GM20431 (cell line): Measurements from ENCODE around the gene ASB7.
"Not testable (repeated sequence)": the region's sequence is repeated elsewhere in the genome, so short reads cannot be mapped to it uniquely, and the experiment has no call there.

Experiments
- in situ Hi-C: fragments of 300-500 bp; cut with MseI, MboI; formaldehyde crosslinking; loops from one replicate; pipeline ENCODE4 v1.15.0; 2020; ENCODE audit warnings: low sequenced_read_pairs; ENCODE audit not compliant: unreplicated experiment

Gene ASB7

DNA sequence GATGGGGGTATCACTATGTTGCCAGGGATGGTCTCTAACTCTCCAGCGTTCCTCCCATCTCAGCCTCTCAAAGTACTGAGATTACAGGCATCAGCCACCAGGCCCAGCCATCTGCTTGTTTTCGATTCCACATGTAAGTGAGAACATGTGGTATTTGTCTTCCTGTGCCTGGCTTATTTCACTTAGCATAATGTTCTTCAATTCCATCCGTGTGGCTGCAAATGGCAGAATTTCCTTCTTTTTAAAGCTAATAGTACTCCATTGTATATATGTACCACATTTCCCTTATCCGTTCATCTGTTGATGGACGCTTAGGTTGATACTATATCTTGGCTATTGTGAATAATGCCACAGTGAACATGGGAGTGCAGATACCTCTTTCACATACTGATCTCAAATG is 70.6 kb downstream of the ASB7 start:
- in situ Hi-C loops, result no loop called here

- in situ Hi-C loops, result not testable (repeated sequence)
Measured at GRCh38 chr15:100679151-100679550, 76.8 kb downstream of the ASB7 start.

GRCh38 chr15:100680726-100681125 is 78.3 kb downstream of the ASB7 start:
- in situ Hi-C loops, result no loop called here

- in situ Hi-C loops, result no loop called here
Measured at GRCh38 chr15:100681335-100681746, 79.0 kb downstream of the ASB7 start.

GRCh38 chr15:100682468-100682867 is 80.1 kb downstream of the ASB7 start:
- in situ Hi-C loops, result no loop called here

GRCh38 chr15:100683434-100683833 is 81.0 kb downstream of the ASB7 start:
- in situ Hi-C loops, result no loop called here

DNA sequence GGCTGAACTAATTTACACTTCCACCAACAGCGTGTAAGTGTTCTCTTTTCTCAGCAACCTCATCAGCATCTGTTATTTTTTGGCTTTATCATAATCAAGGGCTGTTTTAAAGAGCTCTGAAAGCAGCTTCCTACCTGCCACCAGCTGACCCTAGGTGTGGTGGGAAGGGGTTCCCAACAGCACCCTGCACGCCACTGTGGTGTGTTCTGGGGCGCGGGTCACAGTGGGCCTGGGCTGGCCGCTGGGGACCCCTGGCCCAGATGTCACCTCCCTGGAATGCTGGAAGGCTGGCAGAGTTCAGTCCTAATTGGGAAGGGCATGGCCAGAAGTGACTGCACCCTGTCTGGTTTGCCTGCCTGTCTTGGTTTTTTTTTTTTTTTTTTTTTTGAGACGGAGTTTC is 82.2 kb downstream of the ASB7 start:
- in situ Hi-C loops, result no loop called here

- in situ Hi-C loops, result no loop called here
Measured at GRCh38 chr15:100686021-100686724, 83.8 kb downstream of the ASB7 start.

- in situ Hi-C loops, result no loop called here
Measured at GRCh38 chr15:100686725-100687473, 84.5 kb downstream of the ASB7 start.

DNA sequence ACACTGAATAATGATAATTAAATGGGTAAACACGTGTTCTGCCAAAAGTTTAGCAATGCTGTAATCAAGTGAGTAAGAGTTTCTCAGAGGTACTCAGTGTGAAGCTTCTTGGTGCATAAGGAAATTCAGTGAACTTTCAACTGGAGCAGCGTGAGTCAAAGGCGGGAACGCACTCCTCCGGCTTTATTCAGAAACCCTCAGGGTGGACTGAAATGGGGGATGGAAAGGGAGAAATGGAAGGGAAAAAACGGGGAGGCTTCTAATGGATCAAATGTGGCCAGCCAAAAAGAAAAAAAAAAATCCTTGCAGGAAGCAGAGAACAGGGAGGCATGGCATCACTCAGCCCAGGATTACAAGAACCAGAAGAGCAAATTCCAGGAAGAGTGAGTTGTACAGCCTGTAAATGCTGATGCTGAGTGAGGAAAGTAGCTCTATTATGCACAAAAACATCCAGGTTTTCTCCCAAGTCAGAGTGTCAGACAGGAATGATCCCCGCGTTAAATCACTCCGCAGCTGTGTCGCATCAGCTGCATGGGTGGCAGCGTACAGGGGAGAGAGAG is 85.3 kb downstream of the ASB7 start:
- in situ Hi-C loops, result no loop called here

GRCh38 chr15:100688549-100689120 is 86.2 kb downstream of the ASB7 start:
- in situ Hi-C loops, result no loop called here

GRCh38 chr15:100689131-100689899 is 86.9 kb downstream of the ASB7 start:
- in situ Hi-C loops, result no loop called here

- in situ Hi-C loops, result no loop called here
Measured at GRCh38 chr15:100690032-100690794, 87.8 kb downstream of the ASB7 start.

- in situ Hi-C loops, result no loop called here
Measured at GRCh38 chr15:100690795-100691158, 88.4 kb downstream of the ASB7 start.

GRCh38 chr15:100691321-100691720 is 88.9 kb downstream of the ASB7 start:
- in situ Hi-C loops, result no loop called here

GRCh38 chr15:100692246-100692645 is 89.9 kb downstream of the ASB7 start:
- in situ Hi-C loops, result no loop called here

DNA sequence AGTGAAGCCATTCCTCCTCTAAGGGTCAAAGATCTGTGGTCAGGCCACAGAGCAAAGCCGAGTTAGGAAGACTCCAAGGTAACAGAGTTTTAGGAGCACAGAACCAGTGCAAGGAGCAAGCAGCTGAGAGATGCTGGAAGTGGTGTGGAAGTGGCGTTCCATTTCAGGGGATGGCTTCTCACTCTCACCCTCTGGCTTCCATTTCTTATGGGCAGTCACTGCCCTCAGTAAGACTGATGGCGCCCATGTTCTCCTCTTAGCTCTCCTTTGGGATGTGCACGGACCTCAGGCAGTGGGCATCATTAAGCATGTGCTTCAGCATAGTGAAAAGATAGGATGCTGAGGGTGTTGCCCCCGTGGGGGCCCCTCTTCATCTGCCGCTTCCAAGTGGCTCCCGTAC is 90.3 kb downstream of the ASB7 start:
- in situ Hi-C loops, result no loop called here

DNA sequence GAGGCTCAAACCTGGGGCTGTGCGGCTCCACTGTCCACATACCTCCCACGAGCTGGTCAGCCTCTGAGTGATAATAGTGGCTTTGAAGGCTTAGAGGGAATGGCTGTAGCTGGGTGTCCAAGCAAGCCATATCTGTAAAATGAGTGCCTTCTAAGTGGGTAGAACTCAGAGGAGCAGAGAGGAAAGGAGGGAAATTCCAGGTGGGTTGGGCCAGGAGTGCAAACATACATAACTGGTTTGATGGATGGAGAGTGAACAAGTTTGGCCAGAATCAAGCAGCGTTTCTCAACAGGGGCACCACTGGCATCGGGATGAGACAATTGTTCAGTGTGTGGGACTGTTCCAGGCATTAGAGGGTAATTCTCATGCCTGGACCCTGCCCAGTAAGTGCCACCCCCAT is 91.1 kb downstream of the ASB7 start:
- in situ Hi-C loops, result no loop called here

DNA sequence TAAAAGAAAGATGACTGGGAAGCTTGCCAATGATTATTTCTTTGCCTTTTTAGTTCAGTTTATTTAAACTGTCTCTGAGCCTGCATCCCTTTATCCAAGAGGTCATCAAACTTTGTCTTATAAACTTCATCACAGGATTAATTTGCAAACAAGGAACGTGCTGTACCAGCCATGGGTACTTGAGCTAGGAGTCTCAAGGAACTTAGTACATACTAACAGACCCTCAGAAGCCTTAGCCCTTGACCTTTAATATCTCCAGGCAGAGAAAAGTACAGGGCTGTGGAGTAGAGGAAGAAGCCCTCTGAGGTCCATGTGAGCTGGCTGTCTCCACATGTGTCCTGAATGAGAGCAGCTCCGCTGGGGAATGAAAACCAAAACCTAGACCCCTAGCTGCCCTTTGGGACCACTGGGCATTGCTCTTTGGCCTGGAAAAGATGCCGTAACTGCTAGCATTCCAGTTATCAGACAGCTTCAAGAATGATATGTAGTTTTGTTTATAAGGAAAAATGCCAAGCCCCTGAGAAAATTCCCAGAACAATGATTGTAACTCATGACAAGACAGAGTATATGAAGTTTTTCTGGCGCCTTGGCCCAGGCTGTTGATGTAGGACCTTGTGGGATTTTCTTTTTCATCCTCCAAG is 92.1 kb downstream of the ASB7 start:
- in situ Hi-C loops, result no loop called here
